ENCODE data around the gene ZNF318. TPM values are rescaled to one million over a fixed set of nuclear protein-coding genes. Genes with fewer than 3 reads are reported as not detected.
"Not testable (repeated sequence)": the region's sequence is repeated elsewhere in the genome, so short reads cannot be mapped to it uniquely, and the experiment has no call there.

The ZNF318 gene
- total and polyA plus RNA-seq, 2 donors: 10.1 to 14.6 TPM

DNA sequence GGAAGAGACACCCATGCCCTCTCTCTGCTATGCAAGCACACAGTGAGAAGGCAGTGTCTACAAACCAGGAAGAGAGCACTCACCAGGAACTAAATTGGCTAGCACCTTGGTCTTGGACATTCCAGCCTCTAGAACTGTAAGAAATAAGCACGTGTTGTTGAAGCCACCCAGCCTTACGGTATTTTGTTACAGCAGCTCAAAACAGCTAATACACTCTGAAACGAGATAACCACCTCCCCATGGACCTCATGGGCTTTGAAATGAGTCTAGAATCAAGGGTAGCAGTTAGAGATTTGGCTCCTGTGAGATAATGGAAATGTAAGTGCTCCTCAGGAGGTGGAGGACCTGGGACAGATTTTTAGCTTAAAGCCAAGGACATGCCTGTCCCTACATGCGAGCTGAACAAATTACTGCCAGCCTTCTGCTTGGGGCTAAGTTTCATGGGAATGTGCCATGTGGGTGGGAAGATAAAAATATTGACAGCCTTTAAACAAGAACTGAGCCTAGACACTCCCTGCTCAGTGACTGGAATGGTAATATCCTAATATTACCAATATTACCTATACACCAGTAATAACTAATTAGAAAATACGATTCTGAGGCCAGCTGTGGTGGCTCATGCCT, 3.9 kb upstream of the ZNF318 start:
- no peak overlapping the region for H3K4me3 ChIP-seq (ENCODE audit: low read depth, low read length)
- no peaks in the 10 kb centered on the region for H3K4me1 ChIP-seq (ENCODE audit: insufficient read depth)
- DNase-seq (ENCODE audit: extremely low spot score): no peak
- H3K36me3 ChIP-seq (ENCODE audit: insufficient read depth): no peaks in the 10 kb centered on the region
- WGBS: 78% methylated on average over 5 of the region's 5 CpGs
- H3K27ac ChIP-seq (ENCODE audit: low read depth): no peak overlapping the region

DNA sequence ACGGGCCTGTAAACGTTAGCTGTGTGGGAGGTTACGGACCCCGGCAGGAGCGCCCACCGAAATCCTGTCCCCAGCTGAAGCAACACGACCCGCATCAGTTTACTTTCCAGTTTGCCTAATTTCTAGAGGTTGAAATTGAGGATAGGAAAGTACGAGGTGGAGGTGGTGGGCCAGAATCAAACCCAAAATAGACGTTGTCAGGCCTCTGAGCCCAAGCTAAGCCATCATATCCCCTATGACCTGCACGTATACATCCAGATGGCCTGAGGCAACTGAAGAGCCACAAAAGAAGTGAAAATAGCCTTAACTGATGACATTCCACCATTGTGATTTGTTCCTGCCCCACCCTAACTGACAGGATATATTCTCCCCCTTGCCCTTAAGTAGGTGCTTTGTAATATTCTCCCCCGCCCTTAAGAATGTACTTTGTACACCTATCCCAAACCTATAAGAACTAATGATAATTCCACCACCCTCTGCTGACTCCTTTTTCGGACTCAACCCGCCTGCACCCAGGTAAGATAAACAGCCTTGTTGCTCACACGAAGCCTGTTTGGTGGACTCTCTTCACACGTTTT, 645 bp upstream of the ZNF318 start:
- not testable (repeated sequence) for DNase-seq (ENCODE audit: extremely low spot score); H3K36me3 ChIP-seq (ENCODE audit: insufficient read depth); H3K4me1 ChIP-seq (ENCODE audit: insufficient read depth)
- Histone ChIP-seq H3K27ac (ENCODE audit: low read depth) (peak overlapping the region; percentile 76), H3K4me3 (ENCODE audit: low read depth, low read length) (peak overlapping the region; percentile 94)
- 46% methylated on average over 16 of the region's 16 CpGs for WGBS

DNA sequence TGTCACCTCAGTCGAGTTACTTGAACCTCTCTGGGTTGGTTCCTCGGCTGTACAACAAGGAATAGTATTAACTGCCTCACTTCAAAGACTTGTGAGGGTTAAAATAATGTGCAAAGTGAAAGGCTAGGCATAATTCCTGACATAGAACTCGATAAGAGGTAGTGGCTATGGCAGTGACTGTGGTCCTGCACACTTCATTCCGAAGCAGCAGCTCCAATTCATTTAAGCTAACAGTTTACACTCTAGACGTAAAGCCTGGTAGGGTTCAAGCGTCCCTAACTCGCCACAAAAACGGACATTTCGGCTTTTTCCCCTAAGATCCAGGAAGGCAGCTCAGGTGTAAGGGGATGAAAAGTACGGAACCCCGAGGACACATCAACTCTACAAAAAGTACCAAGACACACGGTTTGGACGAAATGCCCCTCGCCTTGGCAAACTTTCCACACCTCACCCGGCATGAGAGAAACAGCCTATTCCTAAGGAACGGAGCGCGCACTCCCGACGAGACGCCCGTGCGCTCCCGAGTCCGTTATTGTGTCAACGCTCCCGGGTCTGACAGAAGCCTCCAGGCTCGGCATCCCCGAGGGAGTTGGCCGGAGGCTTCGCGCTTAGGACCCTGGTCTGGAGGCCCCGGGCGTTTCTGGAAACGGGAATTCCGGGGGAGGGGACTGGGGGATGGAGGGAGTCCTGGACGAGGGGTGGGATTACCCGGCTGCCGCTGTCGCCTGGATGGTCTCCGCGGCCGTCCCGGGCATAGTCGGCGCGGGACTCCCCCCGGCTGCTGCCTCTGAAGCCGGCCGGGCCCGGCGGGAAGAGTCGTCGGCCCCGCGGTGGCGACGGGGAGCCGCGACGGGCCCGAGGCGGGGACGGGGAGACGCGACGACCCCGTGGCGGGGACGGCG, 937 bp downstream of the ZNF318 start:
- DNase-seq (ENCODE audit: extremely low spot score): no peak
- WGBS: under 1% methylated on average over 71 of the region's 71 CpGs
- H3K27ac ChIP-seq (ENCODE audit: low read depth): peak overlapping the region; percentile 74
- no peaks in the 10 kb centered on the region for H3K36me3 ChIP-seq (ENCODE audit: insufficient read depth)
- H3K4me3 ChIP-seq (ENCODE audit: low read depth, low read length): peak overlapping the region; percentile 94
- H3K4me1 ChIP-seq (ENCODE audit: insufficient read depth): no peaks in the 10 kb centered on the region

DNA sequence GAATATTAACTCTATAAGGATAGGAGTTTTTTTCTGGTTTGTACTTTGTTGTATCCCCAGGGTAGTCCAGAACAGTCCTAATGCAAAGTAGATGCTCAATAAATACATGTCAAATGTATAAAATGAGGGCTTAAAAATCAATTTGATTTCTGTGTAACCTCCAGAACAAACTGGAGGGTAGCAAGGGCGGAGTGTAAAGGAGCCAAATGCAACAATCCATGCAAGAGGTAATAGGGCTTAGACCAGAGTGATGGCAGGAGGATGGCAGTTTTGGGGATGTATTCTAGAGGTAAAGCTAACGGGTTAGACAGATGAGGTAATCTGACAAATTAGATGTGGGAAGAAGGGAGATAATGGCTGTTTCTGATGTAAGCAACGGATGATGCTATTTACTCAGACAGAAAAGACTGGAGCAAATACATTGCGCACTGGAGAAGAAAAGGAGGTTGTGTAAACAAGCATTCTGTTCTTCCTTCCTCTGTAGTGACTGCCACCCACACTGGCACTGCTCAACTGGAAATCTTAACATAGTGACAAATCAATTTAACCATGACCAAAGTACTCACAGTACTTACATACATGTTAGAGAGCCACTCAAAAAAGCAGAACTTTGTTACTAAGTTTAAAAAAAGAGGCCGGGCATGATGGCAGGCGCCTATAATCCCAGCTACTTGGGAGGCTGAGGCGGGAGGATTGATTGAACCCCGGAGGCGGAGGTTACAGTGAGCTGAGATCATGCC, 2.0 kb downstream of the ZNF318 start:
- WGBS: 85% methylated on average over 9 of the region's 9 CpGs
- H3K4me1 ChIP-seq (ENCODE audit: insufficient read depth): no peaks in the 10 kb centered on the region
- no peak overlapping the region for H3K27ac ChIP-seq (ENCODE audit: low read depth)
- no peak overlapping the region for H3K4me3 ChIP-seq (ENCODE audit: low read depth, low read length)
- no peak for DNase-seq (ENCODE audit: extremely low spot score)
- H3K36me3 ChIP-seq (ENCODE audit: insufficient read depth): no peaks in the 10 kb centered on the region

DNA sequence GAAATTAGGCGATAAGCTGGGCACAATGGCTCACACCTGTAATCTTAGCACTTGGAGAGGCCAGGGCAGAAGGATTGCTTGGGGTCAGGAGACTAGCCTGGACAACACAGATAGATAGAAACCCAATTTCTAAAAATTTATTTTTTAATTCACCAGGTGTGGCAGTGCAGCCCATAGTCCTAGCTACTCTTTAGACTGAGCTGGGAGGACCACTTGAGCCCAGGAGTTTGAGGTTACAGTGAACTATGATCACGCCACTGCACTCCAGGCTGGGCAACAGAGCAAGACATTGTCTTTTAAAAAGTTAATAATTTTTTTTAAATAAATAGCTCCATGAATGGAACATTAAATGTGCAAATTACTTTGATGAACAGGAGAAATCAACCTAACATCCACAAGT, 8.2 kb downstream of the ZNF318 start:
- DNase-seq (ENCODE audit: extremely low spot score): no peak
- Histone ChIP-seq H3K36me3 (ENCODE audit: insufficient read depth) (peaks cover 3% of the 10 kb centered on the region), H3K4me1 (ENCODE audit: insufficient read depth) (no peaks in the 10 kb centered on the region), H3K4me3 (ENCODE audit: low read depth, low read length) (no peak overlapping the region), H3K27ac (ENCODE audit: low read depth) (no peak overlapping the region)
- 97% methylated on average over 2 of the region's 2 CpGs for WGBS

DNA sequence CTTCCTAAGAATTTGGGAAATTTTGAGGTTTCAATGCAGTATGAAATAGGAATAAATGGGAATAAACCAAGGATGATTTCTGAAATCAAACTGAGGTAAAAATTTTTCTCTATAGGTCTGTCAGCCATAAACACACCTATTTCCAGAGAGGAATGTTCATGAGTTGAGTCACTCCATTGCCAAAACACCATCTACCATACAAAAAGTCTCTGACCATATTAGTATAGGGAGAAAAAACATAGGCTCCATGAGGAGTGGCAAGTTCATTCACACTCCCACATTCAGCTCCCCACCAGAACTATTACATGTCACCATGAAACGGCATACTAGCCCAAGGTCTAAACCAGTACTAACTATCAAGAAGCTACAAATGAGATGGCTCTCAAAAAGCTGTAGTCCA, 9.6 kb downstream of the ZNF318 start:
- 93% methylated on average over 1 of the region's 1 CpG for WGBS
- peaks cover 3% of the 10 kb centered on the region for H3K36me3 ChIP-seq (ENCODE audit: insufficient read depth)
- no peaks in the 10 kb centered on the region for H3K4me1 ChIP-seq (ENCODE audit: insufficient read depth)
- DNase-seq (ENCODE audit: extremely low spot score): no peak
- no peak overlapping the region for H3K4me3 ChIP-seq (ENCODE audit: low read depth, low read length)
- H3K27ac ChIP-seq (ENCODE audit: low read depth): no peak overlapping the region

DNA sequence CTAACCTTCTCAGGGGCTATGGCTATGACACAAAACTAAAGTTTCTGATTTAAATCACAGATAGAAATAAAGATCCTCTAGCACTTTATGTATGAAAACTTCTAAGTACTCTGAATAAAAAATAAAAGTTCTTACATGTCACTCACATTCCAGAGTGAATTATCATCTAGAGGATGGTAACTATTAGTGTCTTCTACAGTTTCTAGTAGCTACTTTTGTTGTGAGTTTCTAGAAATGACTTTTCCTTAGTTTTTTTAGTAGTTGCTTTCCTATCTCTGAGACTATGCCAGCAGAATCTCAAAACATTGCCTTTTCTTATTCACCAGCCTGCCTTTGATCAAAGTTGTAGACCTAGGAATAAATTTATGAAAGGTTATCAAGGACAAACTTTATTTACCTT, 10.1 kb downstream of the ZNF318 start:
- Histone ChIP-seq H3K4me3 (ENCODE audit: low read depth, low read length) (no peak overlapping the region), H3K27ac (ENCODE audit: low read depth) (no peak overlapping the region), H3K36me3 (ENCODE audit: insufficient read depth) (peaks cover 5% of the 10 kb centered on the region), H3K4me1 (ENCODE audit: insufficient read depth) (no peaks in the 10 kb centered on the region)
- DNase-seq (ENCODE audit: extremely low spot score): no peak

DNA sequence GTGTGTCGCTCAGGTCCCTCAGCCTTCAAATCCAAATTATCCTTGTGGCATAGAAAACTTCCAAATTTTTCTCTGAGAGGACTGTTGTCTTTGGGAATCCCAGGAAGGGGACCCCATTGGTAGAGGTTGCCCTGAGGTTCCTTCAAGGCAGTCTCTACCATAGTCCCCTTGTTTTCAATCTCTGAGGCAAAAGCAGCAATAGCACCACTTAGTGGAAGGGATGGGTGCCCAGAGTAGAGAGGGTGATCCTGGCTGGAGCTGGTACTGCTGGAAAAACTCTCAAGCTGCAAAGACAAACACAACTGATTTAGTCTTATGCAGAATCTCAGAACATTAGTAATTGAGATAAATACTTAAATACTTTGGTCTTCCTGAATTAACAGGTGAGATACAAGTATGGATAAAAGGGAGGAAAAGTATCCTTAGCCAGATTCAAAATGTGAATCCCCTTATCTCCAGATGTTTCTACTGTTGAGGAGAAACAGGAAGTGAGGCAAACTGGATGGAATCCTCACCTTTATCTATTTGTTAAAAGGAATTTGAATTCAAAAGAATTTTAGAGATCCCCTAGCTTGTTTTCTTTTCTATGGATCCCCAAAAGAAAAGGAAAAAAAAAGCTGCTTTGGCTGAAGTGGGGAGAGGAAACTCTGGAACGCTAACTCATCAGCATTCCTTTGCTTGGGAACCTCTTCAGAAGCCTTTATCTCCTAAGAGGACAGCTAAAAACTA, 13.4 kb downstream of the ZNF318 start:
- WGBS: 82% methylated on average over 2 of the region's 2 CpGs
- H3K36me3 ChIP-seq (ENCODE audit: insufficient read depth): peaks cover 5% of the 10 kb centered on the region

DNA sequence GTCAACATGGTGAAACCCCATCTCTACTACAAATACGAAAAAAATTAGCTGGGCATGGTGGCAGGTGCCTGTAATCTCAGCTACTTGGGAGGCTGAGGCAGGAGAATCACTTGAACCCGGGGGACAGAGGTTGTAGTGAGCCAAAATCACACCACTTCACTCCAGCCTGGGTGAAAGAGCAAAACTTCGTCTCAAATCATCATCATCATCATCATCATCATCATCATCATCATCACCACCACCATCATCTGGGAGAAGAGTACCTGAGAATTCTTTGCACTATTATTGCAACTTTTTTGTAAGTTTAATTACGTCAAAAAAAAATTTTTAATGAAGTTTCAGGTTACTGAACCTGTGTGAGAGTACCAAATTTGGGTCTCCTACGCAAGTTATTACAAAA, 17.5 kb downstream of the ZNF318 start:
- H3K4me1 ChIP-seq (ENCODE audit: insufficient read depth); H3K36me3 ChIP-seq (ENCODE audit: insufficient read depth); DNase-seq (ENCODE audit: extremely low spot score); H3K4me3 ChIP-seq (ENCODE audit: low read depth, low read length); H3K27ac ChIP-seq (ENCODE audit: low read depth): not testable (repeated sequence)
- 93% methylated on average over 5 of the region's 5 CpGs for WGBS

More for the DNA sequence above, 13.4 kb downstream of the ZNF318 start:
- Histone ChIP-seq H3K4me3 (ENCODE audit: low read depth, low read length) (no peak overlapping the region), H3K4me1 (ENCODE audit: insufficient read depth) (no peaks in the 10 kb centered on the region), H3K27ac (ENCODE audit: low read depth) (no peak overlapping the region)
- DNase-seq (ENCODE audit: extremely low spot score): no peak

DNA sequence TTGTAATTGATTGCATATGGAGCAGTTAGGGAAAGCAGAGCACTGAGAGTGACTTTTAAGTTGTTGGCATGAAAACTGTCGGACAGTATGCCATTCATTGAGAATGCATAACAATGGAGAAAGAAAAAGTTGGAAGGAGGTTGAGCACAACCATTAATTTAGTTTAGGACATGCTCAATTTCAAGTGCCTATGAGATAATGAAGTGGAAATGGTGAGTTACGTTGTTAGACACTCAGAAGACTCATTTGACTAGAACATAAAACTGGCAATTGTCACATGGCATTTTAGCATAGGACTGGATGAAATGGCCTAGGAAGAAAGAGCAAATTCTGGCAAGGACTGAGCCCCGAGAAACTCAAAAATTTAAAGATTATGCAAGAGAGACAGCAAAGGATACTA, 22.0 kb downstream of the ZNF318 start:
- DNase-seq (ENCODE audit: extremely low spot score): no peak
- no peak overlapping the region for H3K4me3 ChIP-seq (ENCODE audit: low read depth, low read length)
- no peak overlapping the region for H3K27ac ChIP-seq (ENCODE audit: low read depth)
- H3K36me3 ChIP-seq (ENCODE audit: insufficient read depth): peaks cover 2% of the 10 kb centered on the region
- no peaks in the 10 kb centered on the region for H3K4me1 ChIP-seq (ENCODE audit: insufficient read depth)
- 84% methylated on average over 3 of the region's 3 CpGs for whole genome bisulfite sequencing

DNA sequence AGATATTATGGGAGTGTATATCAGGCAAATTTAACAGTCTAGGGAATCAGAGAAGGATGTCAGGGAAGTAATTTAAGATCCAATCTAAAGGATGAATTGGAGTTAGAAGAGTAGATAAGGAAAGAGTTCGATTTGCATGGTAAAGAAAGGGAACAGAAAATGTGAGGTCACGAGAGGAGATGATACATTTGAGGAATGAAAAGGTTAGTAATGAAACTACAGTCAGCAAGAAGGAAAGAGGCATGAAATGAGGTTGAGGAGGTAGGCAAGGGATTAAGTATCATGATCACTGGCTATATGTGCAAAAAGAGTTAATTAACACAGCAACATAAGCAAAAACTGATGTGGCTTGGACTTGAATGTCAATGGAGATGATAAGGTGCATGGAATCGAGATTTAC, 22.4 kb downstream of the ZNF318 start:
- H3K4me1 ChIP-seq (ENCODE audit: insufficient read depth): no peaks in the 10 kb centered on the region
- no peak overlapping the region for H3K4me3 ChIP-seq (ENCODE audit: low read depth, low read length)
- H3K36me3 ChIP-seq (ENCODE audit: insufficient read depth): peaks cover 2% of the 10 kb centered on the region
- no peak overlapping the region for H3K27ac ChIP-seq (ENCODE audit: low read depth)
- no peak for DNase-seq (ENCODE audit: extremely low spot score)
- 84% methylated on average over 3 of the region's 3 CpGs for WGBS

DNA sequence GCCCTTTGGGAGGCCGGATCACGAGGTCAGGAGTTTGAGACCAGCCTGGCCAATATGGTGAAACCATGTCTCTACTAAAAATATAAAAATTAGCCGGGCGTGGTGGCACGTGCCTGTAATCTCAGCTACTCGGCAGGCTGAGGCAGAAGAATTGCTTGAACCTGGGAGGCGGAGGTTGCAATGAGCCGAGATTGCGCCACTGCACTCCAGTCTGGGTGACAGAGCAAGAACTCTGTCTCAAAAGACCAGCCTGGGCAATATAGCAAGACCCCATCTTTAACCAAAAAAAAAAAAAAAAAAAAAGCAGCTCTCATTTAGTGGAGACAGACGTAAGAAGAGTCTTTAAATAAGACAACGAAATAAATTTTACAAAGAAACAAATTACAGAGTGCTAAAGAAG, 23.2 kb downstream of the ZNF318 start:
- not testable (repeated sequence) for DNase-seq (ENCODE audit: extremely low spot score); H3K36me3 ChIP-seq (ENCODE audit: insufficient read depth); H3K4me1 ChIP-seq (ENCODE audit: insufficient read depth); H3K27ac ChIP-seq (ENCODE audit: low read depth); H3K4me3 ChIP-seq (ENCODE audit: low read depth, low read length)
- 96% methylated on average over 11 of the region's 11 CpGs for WGBS

DNA sequence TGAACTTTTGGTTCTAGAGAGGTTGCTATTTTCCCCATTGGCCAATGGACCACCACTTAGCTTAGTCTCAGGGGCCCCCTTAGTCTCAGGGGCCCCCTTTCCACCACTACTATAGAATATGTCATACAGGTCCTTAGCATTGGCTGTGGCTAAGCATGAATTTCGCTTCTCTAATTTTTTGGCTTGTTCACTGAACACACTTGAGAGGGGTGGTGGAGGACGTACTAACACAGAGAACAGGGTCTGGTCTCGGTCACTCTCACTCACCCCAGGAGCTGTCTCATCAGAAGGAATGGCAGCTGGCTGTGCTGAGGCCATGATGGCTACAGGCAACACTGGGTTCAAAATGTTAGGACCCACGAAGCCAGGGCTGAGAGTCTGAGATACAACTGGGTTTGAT, 30.3 kb downstream of the ZNF318 start:
- 94% methylated on average over 4 of the region's 4 CpGs for WGBS
- Histone ChIP-seq H3K4me1 (ENCODE audit: insufficient read depth) (no peaks in the 10 kb centered on the region), H3K27ac (ENCODE audit: low read depth) (no peak overlapping the region), H3K36me3 (ENCODE audit: insufficient read depth) (peaks cover 5% of the 10 kb centered on the region), H3K4me3 (ENCODE audit: low read depth, low read length) (no peak overlapping the region)
- DNase-seq (ENCODE audit: extremely low spot score): no peak
